Neural progenitor cell (in vitro differentiated cells): ENCODE results near the gene KDF1.

Experiments used
- CTCF ChIP-seq: fragments of 200-600 bp; sonication (generic); IDR thresholded peaks from 2 replicates; pipeline ENCODE4 v1.5.1; 2017; ENCODE audit warnings: antibody characterized with exemption, mild to moderate bottlenecking
- EZH2 ChIP-seq: fragments of 200-600 bp; sonication (generic); IDR thresholded peaks from 2 replicates; pipeline ENCODE4 v1.6.1; 2017; ENCODE audit warnings: antibody characterized with exemption, mild to moderate bottlenecking, moderate library complexity
- EZH2phosphoT487 ChIP-seq: fragments of 200-600 bp; sonication (generic); IDR thresholded peaks from 2 replicates; pipeline ENCODE4 v1.6.1; 2017; ENCODE audit warnings: antibody characterized with exemption

- no peak for TF ChIP-seq CTCF
- no peak for TF ChIP-seq EZH2
- no peak for TF ChIP-seq EZH2phosphoT487
Measured at GRCh38 chr1:26965213-26965612, 4.9 kb upstream of the KDF1 start.
